Right lobe of liver (tissue), 4 donors: Measurements from ENCODE around the gene FILIP1.

Source experiments
- POLR2A ChIP-seq: fragments of 450-650 bp; IDR thresholded peaks from one replicate; pipeline ENCODE4 v1.6.1; 2017; ENCODE audit warnings: antibody characterized with exemption, mild to moderate bottlenecking
- TF ChIP-seq, protein P1 (sequence below), 4 donors: fragments of 200-600 bp in 3 of 4; fragments of 450-650 bp in 1 of 4; IDR thresholded peaks; one replicate each; pipeline versions ENCODE4 v1.5.1 to v1.8.0; 2016 to 2022; ENCODE audit warnings: antibody characterized with exemption in 4 of 4, mild to moderate bottlenecking in 2 of 4
- donor health status: DM: no; HTN: no; CAD: no.
- donor health status: DM: no; HTN: no; CAD: no.
- donor health status: DM: no; HTN: yes; CAD: no.

DNA sequence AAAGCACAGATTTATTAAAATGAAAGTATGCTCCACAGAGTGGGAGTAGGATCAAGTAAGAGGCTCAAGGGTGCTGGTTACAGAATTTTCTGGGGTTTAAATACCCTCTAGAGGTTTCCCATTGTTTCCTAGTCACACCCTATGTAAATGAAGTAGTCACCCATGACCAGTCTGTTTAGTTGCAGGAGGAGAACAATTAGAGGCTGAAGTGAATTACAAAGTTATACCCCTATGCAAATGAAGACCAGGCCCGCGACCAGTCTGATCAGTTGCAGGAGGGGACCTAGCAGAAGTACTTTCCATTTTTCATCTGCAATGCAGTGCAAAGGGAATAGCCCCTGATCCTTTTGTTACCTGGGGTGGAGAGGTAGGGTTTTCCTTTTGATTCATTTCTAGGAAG, 11.8 kb upstream of the FILIP1 start:
- TF ChIP-seq POLR2A, result no peak
- TF ChIP-seq, protein P1, sequence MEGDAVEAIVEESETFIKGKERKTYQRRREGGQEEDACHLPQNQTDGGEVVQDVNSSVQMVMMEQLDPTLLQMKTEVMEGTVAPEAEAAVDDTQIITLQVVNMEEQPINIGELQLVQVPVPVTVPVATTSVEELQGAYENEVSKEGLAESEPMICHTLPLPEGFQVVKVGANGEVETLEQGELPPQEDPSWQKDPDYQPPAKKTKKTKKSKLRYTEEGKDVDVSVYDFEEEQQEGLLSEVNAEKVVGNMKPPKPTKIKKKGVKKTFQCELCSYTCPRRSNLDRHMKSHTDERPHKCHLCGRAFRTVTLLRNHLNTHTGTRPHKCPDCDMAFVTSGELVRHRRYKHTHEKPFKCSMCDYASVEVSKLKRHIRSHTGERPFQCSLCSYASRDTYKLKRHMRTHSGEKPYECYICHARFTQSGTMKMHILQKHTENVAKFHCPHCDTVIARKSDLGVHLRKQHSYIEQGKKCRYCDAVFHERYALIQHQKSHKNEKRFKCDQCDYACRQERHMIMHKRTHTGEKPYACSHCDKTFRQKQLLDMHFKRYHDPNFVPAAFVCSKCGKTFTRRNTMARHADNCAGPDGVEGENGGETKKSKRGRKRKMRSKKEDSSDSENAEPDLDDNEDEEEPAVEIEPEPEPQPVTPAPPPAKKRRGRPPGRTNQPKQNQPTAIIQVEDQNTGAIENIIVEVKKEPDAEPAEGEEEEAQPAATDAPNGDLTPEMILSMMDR (IDR thresholded peaks at IDR 0.05), result no peak
